HuH-7.5 (cell line): Measurements from ENCODE around the gene CD200R1L.

ENCODE experiments used
- DNase-seq: peaks from one replicate; pipeline ENCODE4 v3.0.0; 2011; ENCODE audit warnings: low spot score

Gene CD200R1L

DNA sequence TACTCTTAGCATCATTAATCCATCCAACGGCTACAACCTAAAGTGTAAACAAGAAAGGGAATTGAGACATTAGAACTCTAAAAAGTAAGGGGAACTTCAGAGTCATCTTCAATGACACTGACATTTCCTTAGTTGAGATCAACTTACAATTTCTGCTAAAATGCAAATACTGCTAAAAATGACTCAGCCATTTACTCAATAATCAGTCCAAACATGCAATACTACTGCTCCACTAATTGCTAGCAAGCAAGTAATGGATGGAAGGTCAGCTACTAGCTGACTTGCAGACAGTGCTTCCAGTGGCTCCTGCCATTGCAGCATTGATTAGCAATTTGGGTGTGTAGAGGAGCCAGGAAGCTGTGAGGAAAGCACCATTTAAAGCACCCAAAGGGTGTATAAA lies 28.4 kb downstream of the CD200R1L start:
- DNase-seq: no peak

DNA sequence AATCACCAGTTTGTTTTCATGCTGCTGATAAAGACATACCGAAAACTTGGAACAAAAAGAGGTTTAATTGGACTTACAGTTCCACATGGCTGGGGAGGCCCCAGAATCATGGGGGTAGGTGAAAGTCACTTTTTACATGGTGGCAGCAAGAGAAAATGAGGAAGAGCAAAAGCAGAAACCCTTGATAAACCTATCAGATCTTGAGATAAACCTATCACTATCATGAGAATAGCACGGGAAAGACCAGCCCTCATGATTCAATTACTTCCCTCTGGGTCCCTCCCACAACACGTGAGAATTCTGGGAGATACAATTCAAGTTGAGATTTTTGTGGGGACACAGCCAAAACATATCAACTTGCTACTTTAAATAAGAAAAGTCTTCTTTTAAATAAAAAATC lies 28.9 kb downstream of the CD200R1L start:
- DNase-seq: no peak

DNA sequence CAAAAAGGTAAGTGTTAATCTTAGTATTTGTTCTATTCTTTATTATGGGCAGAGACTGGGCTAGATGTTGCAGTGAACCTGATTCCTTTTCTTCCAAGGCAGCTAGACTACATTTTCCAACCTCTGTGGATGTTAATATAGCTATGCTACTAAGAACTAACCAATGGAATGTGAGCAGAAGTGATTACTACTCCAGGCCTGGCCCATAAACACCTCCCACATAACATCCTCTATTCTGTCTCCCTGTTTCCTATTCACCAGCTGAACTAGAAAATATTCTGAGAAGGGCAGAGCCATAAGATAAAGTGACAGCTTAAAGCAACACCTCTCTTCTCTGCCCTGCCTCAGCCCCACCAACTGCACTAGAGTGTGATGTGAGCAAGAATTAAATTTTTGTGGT lies 29.4 kb downstream of the CD200R1L start:
- DNase-seq: no peak

DNA sequence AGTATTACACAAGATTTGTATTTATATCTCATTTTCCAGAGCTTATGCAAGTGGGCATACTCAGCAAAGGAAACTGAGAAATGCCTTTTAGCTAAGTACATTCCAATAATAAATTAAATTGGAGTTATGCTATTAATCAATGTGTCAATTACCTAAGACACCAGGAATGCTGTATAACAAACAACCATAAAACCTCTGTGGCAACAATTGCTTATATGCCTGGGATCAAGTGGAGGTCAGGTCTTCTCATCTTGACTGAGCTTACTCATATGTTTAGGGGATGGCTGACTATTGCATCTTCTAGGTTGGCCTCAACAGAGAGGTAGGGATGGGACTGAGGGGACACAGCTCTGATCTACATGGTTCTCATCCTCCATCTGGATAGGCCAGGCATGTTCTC lies 30.7 kb downstream of the CD200R1L start:
- DNase-seq: no peak

DNA sequence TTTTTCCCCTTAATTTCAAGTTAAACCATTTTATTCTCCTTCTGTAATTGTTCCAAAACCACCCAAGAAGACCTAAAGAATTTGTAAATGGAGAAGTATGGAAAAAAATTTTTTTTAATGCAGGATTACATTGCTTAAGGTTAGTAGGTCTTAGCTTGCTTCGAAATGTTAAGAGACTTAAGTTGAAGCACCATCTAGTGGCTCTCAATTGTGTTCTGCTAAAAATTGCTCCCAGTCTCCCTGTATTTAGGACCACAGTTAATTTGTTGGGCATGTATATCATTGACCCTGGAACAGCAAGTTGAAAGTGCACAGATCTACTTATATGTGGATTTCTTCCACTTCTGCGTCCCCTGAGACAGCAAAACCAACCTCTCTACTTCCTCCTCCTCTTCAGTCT lies 32.4 kb downstream of the CD200R1L start:
- DNase-seq: no peak

DNA sequence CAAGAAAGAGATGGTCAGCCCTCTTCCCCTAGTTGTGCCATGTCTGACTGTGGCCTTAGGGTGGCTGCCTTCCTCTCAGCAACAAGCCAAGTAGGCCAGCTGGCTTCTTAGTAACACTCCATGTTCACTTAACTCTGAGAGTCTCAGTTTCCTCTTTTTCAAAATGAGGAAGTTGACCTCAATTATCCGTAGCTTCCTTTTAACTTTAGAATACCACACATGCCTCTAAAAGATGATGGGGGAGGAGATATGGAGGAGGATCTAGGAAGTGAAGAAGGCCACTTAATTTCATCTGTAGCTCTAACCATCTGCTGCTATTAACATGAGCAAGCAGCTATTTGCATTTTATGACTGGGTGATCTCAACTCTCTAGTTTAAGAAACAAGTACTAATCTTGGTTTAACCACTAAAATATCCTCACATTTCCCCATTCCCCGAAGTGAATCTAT lies 32.9 kb downstream of the CD200R1L start:
- no peak for DNase-seq

DNA sequence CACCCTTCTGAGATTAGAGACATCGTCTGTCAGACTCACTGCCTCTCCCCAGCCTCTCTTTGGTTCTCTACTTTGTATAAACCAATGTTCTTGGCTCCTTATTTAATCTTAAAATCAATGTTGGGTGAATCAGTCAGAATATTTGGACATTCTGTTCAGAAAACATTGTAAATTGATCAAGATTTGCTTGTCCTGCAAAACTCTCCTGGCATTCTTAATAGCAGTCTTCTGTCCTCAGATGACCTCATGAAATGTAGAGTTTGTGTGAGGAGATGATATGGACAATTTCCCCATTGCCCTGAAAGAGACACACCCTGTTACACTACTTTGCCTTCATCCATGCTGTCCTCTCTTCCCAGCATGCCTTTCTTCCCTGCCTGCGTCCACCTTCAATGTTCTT lies 33.6 kb downstream of the CD200R1L start:
- no peak for DNase-seq

DNA sequence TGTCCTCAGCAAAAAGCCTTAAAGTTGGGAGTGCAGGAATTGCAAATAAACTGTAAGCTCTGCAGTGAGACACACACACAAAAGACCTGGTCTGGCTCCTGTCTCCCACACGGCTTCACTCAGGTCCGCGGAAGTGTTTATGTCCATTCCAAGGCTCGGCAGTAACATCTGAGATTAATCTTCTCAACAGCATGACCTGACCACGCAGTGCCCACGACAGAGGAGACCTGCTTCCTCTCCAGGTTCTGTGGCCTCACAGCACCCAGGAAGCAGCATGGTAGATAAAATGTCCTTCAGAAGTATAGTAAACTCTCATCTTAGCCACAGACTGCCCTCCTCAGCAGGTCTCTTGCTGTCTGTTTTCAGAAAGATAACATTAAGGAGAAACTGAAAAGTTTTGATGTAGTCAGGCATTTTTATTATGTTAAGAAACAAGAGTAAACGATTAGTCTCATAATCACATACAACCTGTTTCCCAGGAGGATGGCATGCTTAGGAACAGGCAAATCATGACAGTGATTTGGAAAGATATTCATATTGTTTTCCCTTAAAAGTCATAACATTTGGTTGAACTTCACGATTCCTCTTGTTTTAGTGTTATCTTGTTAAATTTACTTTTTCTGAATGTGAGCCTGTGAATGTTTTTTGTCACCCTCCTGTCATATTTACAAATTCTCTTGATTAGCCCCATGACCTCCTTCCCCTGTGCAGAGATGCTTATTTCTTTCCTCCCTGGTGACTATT lies 34.6 kb downstream of the CD200R1L start:
- no peak for DNase-seq

DNA sequence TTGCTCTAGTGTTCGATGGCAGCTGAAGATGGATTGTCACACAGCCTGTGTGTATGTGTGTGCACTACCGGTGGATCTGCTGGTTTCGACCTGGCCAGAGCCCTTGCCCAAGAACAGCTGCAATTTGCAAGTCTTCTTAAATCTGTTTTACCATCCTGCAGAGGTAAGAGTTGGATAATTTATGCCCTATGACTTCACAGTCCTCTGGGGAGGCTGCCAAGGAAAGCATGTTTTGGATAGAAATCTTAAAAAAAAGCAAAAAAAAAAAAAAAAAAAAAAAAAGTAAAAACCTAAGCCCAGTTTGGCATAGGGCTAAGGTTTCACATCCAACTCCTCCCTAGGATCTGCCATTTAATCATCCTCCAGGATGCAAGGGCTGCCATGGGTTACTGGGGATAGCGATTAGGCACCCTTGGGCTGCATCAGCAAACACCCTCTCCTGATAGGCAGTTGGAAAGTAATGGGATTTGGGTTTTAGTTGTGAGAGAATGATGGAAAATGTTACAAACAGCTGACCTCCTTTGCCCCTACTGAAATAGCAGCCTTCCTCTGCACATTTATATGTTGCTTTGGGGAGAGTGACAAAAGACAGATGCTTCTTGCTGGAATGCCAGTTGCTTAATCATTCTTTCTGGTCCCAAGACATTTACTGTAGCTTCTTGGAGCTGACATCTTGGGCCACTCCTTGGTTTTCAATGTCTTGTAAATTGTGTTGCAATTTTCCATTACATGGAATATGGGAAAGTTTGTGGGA lies 35.4 kb downstream of the CD200R1L start:
- no peak for DNase-seq

DNA sequence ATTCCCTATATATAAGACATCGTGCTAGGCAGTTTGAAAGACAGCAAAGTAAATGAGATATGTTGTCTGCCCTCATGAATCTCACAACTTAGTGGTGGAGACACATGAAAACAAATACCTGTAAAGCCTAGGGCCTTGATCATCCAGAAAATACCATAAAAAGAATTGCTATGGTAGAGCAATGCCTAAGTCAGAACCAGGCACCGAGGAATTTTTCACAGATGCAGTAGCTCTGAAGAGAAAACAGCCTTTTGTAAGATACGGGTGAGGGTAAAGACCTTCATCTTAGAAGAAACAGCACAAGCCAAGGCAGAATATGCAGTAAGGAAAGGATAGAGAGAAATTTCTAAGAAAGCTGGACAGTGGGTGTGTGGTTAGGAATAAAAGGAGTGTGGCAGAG lies 36.1 kb downstream of the CD200R1L start:
- no peak for DNase-seq

DNA sequence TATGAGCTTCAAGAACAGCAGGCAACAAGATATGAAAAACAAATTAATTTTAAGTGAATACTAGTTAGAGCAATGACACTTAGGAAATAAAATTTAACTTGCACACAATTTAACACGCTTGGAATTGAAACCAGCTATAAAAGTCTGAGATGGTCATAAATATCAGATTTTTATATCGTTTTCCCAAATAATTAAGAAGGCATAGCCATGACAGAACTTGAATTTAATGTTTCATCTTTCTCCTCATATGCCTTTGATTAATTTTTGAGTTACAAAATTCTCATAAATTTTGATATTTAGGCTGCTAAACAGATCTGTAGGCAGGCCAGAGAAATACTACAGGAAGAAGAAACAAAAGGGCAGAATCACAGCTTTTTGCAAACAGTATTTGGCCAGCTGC lies 38.5 kb downstream of the CD200R1L start:
- DNase-seq: no peak

DNA sequence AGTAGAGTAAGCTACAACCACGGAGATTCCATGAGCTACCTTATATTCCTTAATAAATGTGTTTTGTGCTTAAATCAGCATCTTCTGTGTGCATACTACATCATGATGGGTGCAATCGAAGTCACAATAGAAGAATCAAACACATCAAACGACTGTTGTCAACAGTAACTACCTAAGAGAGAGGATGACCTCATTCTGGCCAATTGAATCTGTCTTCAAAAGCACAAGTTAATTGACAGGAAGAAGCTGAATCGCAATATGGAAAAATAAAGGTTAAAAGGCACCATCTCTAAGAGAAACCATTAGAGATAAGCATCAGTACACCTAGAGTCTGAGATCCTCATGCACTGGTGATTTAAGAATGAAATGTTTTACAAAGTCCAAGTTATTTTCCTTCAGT lies 39.0 kb downstream of the CD200R1L start:
- no peak for DNase-seq

DNA sequence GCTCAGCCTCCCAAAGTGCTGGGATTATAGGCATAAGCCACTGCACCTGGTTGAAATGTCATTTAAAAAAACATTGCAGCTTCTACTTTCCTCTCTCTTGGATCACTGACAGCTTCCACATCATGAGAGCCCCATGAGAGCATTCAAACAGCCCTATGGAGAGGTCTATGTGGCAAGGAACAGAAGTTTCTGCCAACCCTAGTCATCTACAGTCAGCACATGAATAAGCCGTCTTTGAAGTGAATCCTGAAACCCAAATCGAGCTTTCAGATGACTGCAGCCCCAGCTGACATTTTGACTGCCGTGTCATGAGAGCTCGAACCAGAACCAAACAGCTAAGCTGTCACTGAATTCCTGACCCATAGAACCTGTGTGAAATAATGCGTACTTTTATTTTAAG lies 39.8 kb downstream of the CD200R1L start:
- DNase-seq: no peak

DNA sequence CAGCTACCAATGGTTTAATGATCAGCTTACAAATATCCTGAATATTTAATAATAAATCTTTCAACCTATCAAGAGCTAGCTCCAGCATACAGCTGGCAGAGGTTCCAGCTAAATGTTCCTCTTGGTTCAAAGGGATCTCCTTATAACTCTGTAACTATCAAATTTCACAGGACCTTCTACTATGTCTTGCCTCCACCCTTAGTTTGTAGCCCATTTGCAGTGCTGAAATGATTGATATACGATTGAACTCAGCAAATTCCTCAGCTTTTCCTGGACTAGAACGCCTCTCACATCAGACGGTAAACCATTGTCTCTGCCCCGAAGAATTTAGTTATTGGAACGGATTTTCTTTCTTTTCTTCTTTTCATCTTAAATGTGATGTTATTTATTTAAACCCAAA lies 41.5 kb downstream of the CD200R1L start:
- no peak for DNase-seq

DNA sequence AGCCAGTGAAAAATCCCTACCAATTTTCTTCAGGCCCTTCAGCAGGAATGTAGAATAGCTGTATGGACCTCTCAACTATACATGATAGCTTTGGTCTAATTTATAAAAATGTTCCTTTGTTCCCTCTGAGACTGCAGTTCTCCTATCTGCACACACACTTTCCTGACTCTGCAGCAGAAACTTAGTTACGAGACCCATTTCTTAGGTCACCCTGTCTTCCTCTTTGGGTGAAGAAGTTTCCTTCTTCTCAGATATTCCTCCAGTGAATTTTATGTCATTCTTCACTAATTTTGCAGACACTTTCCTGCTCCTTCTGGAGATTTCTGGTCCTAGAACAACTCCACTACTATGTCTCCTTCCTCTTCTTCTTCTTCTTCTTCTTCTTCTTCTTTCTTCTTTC lies 42.6 kb downstream of the CD200R1L start:
- DNase-seq: no peak

DNA sequence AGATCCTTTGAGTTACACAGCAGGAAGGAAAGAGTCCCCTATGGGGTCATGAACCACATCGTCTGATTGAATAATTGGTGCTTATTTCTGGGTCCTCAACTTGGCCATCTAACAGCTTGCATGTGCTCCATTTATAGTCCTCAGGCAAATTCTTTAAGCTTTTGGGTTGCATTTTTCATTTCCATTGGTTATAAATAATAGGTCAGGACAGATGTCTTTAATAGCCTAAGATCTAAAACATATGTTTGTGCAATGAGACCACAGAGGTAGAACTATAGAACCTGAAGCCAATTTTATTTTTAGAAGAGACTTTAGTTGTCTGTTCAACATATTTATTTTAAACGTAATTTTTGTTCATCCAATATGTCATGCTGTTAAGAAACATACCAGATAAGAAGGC lies 43.2 kb downstream of the CD200R1L start:
- no peak for DNase-seq

DNA sequence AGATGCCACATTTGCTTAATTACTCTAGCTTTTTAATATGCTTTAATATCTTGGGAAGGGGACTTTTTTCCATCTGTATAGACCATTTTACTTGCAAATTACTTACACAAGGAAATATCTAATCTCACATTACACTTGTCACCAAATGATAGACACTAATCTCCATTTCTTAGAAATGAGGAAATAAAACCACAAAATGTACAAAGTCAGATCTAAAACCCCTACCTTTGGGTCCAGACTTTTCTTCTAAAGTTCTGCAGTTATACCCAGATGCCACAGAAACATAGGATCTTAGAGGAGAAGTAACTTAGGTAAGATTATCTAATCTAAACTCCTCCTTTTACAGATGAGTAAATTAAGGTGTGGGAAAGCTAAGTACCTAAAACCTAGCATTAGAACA lies 44.3 kb downstream of the CD200R1L start:
- no peak for DNase-seq

DNA sequence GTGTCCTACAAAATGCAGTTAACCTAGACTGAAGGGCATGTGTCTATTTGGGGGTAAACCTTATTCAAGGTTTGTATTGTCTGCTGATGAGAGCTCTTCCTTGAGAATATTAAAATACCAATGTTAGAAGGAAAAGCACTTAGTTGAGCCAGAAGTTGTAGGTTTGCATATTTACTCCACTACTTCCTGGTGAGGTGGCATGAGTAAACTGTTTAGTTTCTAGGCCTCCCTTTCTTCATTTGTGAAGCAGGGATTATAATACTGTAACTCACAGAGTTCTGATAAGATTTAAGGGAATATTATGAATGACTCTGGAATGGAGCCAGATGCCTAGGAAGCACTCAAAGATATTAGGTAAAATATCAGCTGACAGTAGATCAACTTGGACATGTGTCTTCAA lies 46.7 kb downstream of the CD200R1L start:
- DNase-seq: no peak

DNA sequence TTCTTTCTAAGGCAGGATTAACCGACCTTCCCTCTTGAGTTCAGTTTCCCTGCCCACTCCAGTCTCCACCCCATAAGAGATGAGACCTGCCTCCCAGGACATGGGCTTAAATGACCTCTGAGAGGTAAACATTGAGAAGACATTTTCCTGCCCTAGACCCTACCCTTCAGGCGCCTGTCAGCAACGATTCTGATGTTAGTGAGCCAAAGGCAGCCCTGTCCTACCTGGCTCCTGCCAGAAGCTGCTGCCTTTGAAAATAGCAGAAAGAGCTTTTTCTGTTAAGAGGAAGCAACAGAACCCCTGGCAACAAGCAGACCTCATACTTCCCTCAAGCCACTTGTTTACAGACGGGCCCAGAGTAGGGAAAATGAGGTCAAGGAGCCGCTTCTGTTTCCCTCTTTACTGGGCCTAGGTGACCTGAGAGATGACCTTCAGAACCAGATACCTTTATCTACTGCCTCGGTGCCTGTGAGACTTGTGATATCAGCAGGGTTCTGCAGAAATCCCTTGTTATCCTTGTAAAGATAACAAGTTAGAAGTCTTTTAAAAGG lies 52.0 kb downstream of the CD200R1L start:
- no peak for DNase-seq

DNA sequence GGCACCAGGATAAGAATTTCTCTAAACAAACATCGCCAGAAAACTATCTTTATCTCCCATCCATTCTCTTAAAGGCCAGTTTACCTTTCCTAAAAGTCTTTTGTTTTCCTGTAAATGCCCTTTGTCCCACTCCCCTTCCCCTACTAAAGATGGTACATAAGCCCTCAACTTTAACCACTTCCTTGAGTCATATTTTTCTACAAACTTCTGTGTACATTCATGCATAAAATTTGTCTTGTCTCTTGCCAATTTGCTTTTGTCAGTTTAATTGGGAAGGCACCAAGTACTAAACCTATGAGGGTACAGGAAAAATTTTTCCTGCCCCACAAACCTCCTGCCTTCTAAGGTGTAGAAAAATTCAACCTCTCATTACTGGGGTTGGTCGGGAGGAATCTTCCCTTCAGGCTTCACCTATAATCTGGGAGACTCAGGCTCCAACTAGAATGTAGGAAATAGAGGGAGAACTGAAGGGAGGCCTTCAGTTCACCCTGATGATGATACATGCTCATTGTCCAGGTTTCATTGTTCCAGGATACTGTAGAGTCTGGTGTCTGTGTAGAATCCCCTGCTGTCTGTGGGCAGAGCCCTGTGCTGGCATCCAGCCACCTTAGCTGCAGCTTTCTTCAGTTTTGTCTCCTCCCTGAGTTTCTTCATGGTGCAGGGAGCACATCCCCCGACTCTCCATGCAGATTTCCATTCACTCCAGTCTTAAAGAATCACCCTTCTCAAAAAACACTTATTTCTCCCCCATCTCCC lies 53.2 kb downstream of the CD200R1L start:
- no peak for DNase-seq

DNA sequence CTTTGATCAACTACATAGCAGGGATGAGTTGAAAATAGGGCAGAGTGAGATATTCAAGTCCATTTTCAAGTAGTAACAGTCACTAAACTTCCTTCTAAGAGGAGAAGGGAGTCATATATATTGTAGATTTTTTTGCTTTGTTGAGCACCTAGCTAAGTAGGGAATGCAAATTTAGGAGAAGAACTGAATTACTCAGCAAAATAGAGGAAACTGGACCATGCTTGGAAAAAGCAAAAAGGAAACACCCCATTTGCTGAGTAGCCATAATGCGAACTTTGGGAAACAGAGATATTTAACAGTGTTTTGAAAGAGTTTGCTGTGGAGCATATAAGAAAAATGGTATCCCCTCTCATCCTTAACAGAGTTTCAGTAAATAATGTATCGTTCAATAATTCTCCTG lies 54.9 kb downstream of the CD200R1L start:
- DNase-seq: no peak

DNA sequence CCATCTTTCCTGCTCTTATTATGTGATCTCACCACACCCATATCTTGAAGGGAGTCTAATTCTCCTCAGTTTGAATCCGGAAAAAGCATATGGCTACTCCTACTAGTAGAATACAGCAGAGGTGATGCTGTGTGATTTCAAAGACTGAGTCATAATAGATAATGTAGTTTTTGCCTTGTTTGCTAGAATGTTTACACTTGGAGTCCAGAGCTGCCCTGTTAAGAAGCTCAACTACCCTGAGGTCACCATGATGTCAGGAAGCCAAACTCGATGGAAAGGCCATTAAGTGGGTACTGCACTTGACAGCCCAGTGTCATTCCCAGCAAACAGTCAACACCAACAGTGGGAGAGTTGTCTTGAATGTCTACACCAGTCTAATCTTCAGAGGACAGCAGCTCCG lies 56.9 kb downstream of the CD200R1L start:
- no peak for DNase-seq
